HepG2 (cell line): ENCODE results near the gene MAB21L4. TPM values are rescaled to one million over a fixed set of nuclear protein-coding genes. Genes with fewer than 3 reads are reported as not detected.

Experiments
- ATF7-NPFF ChIP-seq: sonication (generic); formaldehyde crosslinking; IDR thresholded peaks from 2 replicates; pipeline ENCODE4 v1.8.1; 2023; ENCODE audit warnings: mild to moderate bottlenecking, low read depth, missing genetic modification reagents, moderate library complexity
- BCL6 ChIP-seq: IDR thresholded peaks from 2 replicates; pipeline ENCODE4 v1.6.1; 2016; ENCODE audit warnings: missing genetic modification reagents, missing compliant biosample characterization
- E2F1 ChIP-seq: sonication (generic); formaldehyde crosslinking; IDR thresholded peaks from 2 replicates; pipeline ENCODE4 v1.5.0; 2020; ENCODE audit warnings: missing genetic modification reagents
- EZH2 ChIP-seq: conservative IDR thresholded peaks from 2 replicates; pipeline ENCODE4 v1.6.1; 2012; ENCODE audit warnings: mild to moderate bottlenecking, low read depth, low read length, moderate library complexity
- FOXA1 ChIP-seq, 2 experiments: fragments of 450-650 bp in 1 of 2; sonication (generic) in 1 of 2; formaldehyde crosslinking in 1 of 2; IDR thresholded peaks; 2 replicates each; pipeline versions ENCODE4 v1.4.0 to v1.6.1; 2016 to 2020; ENCODE audit warnings: missing genetic modification reagents in 1 of 2
- HMG20A ChIP-seq: IDR thresholded peaks from 2 replicates; pipeline ENCODE4 v1.6.1; 2016; ENCODE audit warnings: borderline replicate concordance
- HNF4A ChIP-seq: sonication (generic); formaldehyde crosslinking; IDR thresholded peaks from 2 replicates; pipeline ENCODE4 v1.4.0; 2020; ENCODE audit warnings: missing genetic modification reagents
- HNRNPL ChIP-seq: fragments of 200-400 bp; formaldehyde crosslinking; IDR thresholded peaks from 2 replicates; pipeline ENCODE4 v1.6.1; 2017; ENCODE audit warnings: mild to moderate bottlenecking, low read depth, low read length
- ISL2 ChIP-seq: sonication (generic); formaldehyde crosslinking; IDR thresholded peaks from 2 replicates; pipeline ENCODE4 v1.5.0; 2020; ENCODE audit warnings: missing genetic modification reagents
- MAFK ChIP-seq, 2 experiments: IDR thresholded peaks in 1 of 2; conservative IDR thresholded peaks in 1 of 2; 2 replicates each; pipeline ENCODE4 v1.6.1; 2011; ENCODE audit warnings: improper control_type of control experiment in 2 of 2, low read length in 2 of 2
- MAX ChIP-seq: IDR thresholded peaks from 2 replicates; pipeline ENCODE4 v1.6.1; 2012; ENCODE audit warnings: inconsistent platforms
- RAD51 ChIP-seq: fragments of 450-650 bp; IDR thresholded peaks from 2 replicates; pipeline ENCODE4 v1.6.1; 2016; ENCODE audit warnings: borderline replicate concordance
- RXRB ChIP-seq: IDR thresholded peaks from 2 replicates; pipeline ENCODE4 v1.6.1; 2016; ENCODE audit warnings: borderline replicate concordance, missing genetic modification reagents, missing compliant biosample characterization
- SAP130 ChIP-seq: IDR thresholded peaks from 2 replicates; pipeline ENCODE4 v1.6.1; 2016; ENCODE audit warnings: low read depth
- TAF15 ChIP-seq: fragments of 200-400 bp; formaldehyde crosslinking; IDR thresholded peaks from one replicate; pipeline ENCODE4 v1.6.1; 2018; ENCODE audit warnings: mild to moderate bottlenecking, low read depth, low read length; ENCODE audit not compliant: poor library complexity, severe bottlenecking
- TCF7 ChIP-seq: sonication (generic); IDR thresholded peaks from 2 replicates; pipeline ENCODE4 v1.6.1; 2016; ENCODE audit warnings: antibody characterized with exemption, low read depth
- ZEB1 ChIP-seq: IDR thresholded peaks from 2 replicates; pipeline ENCODE4 v1.6.1; 2012; ENCODE audit warnings: mild to moderate bottlenecking, low read depth, inconsistent platforms; ENCODE audit not compliant: insufficient replicate concordance
- ZKSCAN8 ChIP-seq: IDR thresholded peaks from 2 replicates; pipeline ENCODE4 v1.6.1; 2016; ENCODE audit warnings: borderline replicate concordance, missing genetic modification reagents, missing compliant biosample characterization
- ZNF326 ChIP-seq: sonication (generic); formaldehyde crosslinking; IDR thresholded peaks from 2 replicates; pipeline ENCODE4 v1.4.0; 2020; ENCODE audit warnings: missing genetic modification reagents, borderline replicate concordance
- ZNF441 ChIP-seq: sonication (generic); formaldehyde crosslinking; IDR thresholded peaks from 2 replicates; pipeline ENCODE4 v1.7.0; 2021; ENCODE audit warnings: missing genetic modification reagents, borderline replicate concordance
- ZNF7 ChIP-seq: IDR thresholded peaks from 2 replicates; pipeline ENCODE4 v1.6.1; 2016; ENCODE audit warnings: missing biosample characterization, missing genetic modification reagents
- ZSCAN21 ChIP-seq: sonication (generic); formaldehyde crosslinking; IDR thresholded peaks from 2 replicates; pipeline ENCODE4 v1.8.0; 2022; ENCODE audit warnings: mild to moderate bottlenecking, missing genetic modification reagents, moderate library complexity, borderline replicate concordance
- polyA plus RNA-seq, 8 experiments: library from polyadenylated mRNA; depleted of rRNA in 3 of 8; stranded (reverse) in 7 of 8; unstranded in 1 of 8; fragments of >200 nt; fragmentation: Illumina TruSeq in 4 of 8; extraction: Trizol in 4 of 8; gene quantifications; 2 replicates each; pipeline versions ENCODE4 v1.2.1 to v1.2.3, GENCODE V29; 2011 to 2016; ENCODE audit warnings: low read depth in 4 of 8, missing spikeins in 1 of 8, mixed read lengths in 1 of 8; ENCODE audit not compliant: insufficient read depth in 1 of 8
- total RNA-seq, 5 experiments: library from RNA; depleted of rRNA; stranded (reverse); fragments of >200 nt; fragmentation: Illumina TruSeq; extraction: Trizol; gene quantifications; 2 replicates each; pipeline ENCODE4 v1.2.3, GENCODE V29; 2016; ENCODE audit warnings: low read depth in 1 of 5
- TF ChIP-seq, protein P1 (sequence below): sonication (generic); formaldehyde crosslinking; IDR thresholded peaks from 2 replicates; pipeline ENCODE4 v1.8.0; 2022; ENCODE audit warnings: missing genetic modification reagents, mild to moderate bottlenecking, moderate library complexity, borderline replicate concordance
- TF ChIP-seq, protein P2 (sequence below): sonication (generic); formaldehyde crosslinking; IDR thresholded peaks from 2 replicates; pipeline ENCODE4 v1.4.0; 2020; ENCODE audit warnings: missing genetic modification reagents, low read depth, mild to moderate bottlenecking, borderline replicate concordance
- TF ChIP-seq, protein P3 (sequence below): sonication (generic); formaldehyde crosslinking; IDR thresholded peaks from 2 replicates; pipeline ENCODE4 v1.4.0; 2020; ENCODE audit warnings: missing genetic modification reagents

The MAB21L4 gene
- total and polyA plus RNA-seq, 2 of the 13 experiments (the other 11 are each of a cell fraction or from before 2014, with no cell fraction given) = 3.0 to 14.0 TPM

GRCh38 chr2:240864475-240864874, 31.5 kb downstream of the MAB21L4 start (continued):
- TF ChIP-seq, protein P1, sequence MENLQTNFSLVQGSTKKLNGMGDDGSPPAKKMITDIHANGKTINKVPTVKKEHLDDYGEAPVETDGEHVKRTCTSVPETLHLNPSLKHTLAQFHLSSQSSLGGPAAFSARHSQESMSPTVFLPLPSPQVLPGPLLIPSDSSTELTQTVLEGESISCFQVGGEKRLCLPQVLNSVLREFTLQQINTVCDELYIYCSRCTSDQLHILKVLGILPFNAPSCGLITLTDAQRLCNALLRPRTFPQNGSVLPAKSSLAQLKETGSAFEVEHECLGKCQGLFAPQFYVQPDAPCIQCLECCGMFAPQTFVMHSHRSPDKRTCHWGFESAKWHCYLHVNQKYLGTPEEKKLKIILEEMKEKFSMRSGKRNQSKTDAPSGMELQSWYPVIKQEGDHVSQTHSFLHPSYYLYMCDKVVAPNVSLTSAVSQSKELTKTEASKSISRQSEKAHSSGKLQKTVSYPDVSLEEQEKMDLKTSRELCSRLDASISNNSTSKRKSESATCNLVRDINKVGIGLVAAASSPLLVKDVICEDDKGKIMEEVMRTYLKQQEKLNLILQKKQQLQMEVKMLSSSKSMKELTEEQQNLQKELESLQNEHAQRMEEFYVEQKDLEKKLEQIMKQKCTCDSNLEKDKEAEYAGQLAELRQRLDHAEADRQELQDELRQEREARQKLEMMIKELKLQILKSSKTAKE = peak; percentile 45; the same call in 1 of the 2 replicates
- TF ChIP-seq, protein P2, sequence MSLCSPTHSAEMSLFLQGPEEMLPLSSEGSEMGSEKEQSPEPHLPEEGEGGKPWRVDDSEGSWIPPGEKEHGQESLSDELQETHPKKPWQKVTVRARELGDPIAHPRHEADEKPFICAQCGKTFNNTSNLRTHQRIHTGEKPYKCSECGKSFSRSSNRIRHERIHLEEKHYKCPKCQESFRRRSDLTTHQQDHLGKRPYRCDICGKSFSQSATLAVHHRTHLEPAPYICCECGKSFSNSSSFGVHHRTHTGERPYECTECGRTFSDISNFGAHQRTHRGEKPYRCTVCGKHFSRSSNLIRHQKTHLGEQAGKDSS (CRISPR knock-in tag) = 0 out of 2 replicates have a peak, but pooled peaks have one; percentile 32
- TF ChIP-seq TAF15 (no peak), FOXA1 (IDR thresholded peaks at IDR 0.05) (no peak), FOXA1 (CRISPR knock-in tag; IDR thresholded peaks at IDR 0.05) (peak; percentile 40), ZEB1 (peak; percentile 84), EZH2 (no peak), TCF7 (peak; percentile 78), ISL2 (CRISPR knock-in tag) (0 out of 2 replicates have a peak, but pooled peaks have one; percentile 46), ZNF326 (CRISPR knock-in tag) (no peak), MAFK (conservative IDR thresholded peaks at IDR 0.05 in 1 of 2, IDR thresholded peaks at IDR 0.05 in 1 of 2; ENCODE audit: low read length in 2 of 2) (0 out of 4 replicates have a peak, but pooled peaks of 1 of the 2 experiments have one; percentile 9), E2F1 (CRISPR knock-in tag) (no peak), ZNF441 (peak; percentile 59; the same call in 1 of the 2 replicates), ZNF7 (CRISPR knock-in tag) (no peak), HMG20A (CRISPR knock-in tag) (peak; percentile 51; the same call in 1 of the 2 replicates), HNF4A (CRISPR knock-in tag) (peak; percentile 87), BCL6 (CRISPR knock-in tag) (peak; percentile 61), RAD51 (0 out of 2 replicates have a peak, but pooled peaks have one; percentile 10), RXRB (CRISPR knock-in tag) (peak; percentile 87), ZSCAN21 (CRISPR knock-in tag) (no peak), HNRNPL (no peak), ATF7-NPFF (CRISPR knock-in tag) (no peak), MAX (0 out of 2 replicates have a peak, but pooled peaks have one; percentile 15), SAP130 (CRISPR knock-in tag) (peak; percentile 83), ZKSCAN8 (peak; percentile 64; the same call in 1 of the 2 replicates)
- TF ChIP-seq, protein P3, sequence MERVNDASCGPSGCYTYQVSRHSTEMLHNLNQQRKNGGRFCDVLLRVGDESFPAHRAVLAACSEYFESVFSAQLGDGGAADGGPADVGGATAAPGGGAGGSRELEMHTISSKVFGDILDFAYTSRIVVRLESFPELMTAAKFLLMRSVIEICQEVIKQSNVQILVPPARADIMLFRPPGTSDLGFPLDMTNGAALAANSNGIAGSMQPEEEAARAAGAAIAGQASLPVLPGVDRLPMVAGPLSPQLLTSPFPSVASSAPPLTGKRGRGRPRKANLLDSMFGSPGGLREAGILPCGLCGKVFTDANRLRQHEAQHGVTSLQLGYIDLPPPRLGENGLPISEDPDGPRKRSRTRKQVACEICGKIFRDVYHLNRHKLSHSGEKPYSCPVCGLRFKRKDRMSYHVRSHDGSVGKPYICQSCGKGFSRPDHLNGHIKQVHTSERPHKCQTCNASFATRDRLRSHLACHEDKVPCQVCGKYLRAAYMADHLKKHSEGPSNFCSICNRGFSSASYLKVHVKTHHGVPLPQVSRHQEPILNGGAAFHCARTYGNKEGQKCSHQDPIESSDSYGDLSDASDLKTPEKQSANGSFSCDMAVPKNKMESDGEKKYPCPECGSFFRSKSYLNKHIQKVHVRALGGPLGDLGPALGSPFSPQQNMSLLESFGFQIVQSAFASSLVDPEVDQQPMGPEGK (CRISPR knock-in tag) = no peak
